Breast epithelium (tissue), 4 donors: ENCODE measurements around the gene B4GALNT3. TPM values are rescaled to one million over a fixed set of nuclear protein-coding genes. Genes with fewer than 3 reads are reported as not detected.

Experiments used
- DNase-seq, 2 donors: peaks; one replicate each; pipeline ENCODE4 v3.0.0-alpha.2; 2019; ENCODE audit warnings: low spot score in 2 of 2
- H3K27ac ChIP-seq, 2 donors: fragments of 200-600 bp; sonication (generic) in 1 of 2; one replicate each; pipeline ENCODE4 v1.5.1; 2016 to 2019; ENCODE audit warnings: mild to moderate bottlenecking in 1 of 2
- H3K27me3 ChIP-seq, 2 donors: fragments of 200-600 bp; sonication (generic) in 1 of 2; one replicate each; pipeline versions ENCODE4 v1.5.1 to v1.6.0; 2017 to 2019; ENCODE audit warnings: control low read depth in 1 of 2, mild to moderate bottlenecking in 1 of 2
- H3K36me3 ChIP-seq: fragments of 200-600 bp; one replicate; pipeline ENCODE4 v1.5.1; 2019
- H3K4me1 ChIP-seq, 2 donors: fragments of 200-600 bp; sonication (generic); one replicate each; pipeline ENCODE4 v1.5.1; 2016 to 2019; ENCODE audit warnings: control low read depth in 1 of 2
- H3K4me3 ChIP-seq, 3 donors: fragments of 200-600 bp; sonication (generic); 1 replicate in 2 of 3; 2 replicates in 1 of 3; pipeline ENCODE4 v1.5.1; 2016 to 2019; ENCODE audit warnings: mild to moderate bottlenecking in 3 of 3, moderate library complexity in 2 of 3
- H3K9me3 ChIP-seq, 2 donors: fragments of 200-600 bp; sonication (generic) in 1 of 2; one replicate each; pipeline ENCODE4 v1.5.1; 2016 to 2019; ENCODE audit warnings: control low read depth in 1 of 2
- POLR2A ChIP-seq: fragments of 450-650 bp; IDR thresholded peaks from one replicate; pipeline ENCODE4 v1.6.1; 2016; ENCODE audit warnings: antibody characterized with exemption, mild to moderate bottlenecking, moderate library complexity
- POLR2AphosphoS5 ChIP-seq, 3 donors: sonication (generic); formaldehyde crosslinking; IDR thresholded peaks; one replicate each; pipeline ENCODE4 v1.6.1; 2017; ENCODE audit warnings: antibody characterized with exemption in 3 of 3
- intact Hi-C: fragments of 100-400 bp; cut with DNase I; formaldehyde crosslinking; loops from one replicate; pipeline ENCODE4 v1.15.1; 2023; ENCODE audit warnings: low total_unique reads
- total RNA-seq, 3 donors: library from RNA; depleted of rRNA; stranded (reverse); fragments of >200 nt; gene quantifications; one replicate each; pipeline ENCODE4 v1.1.0, GENCODE V29; 2016
- TF ChIP-seq, protein P1 (sequence below), 3 donors: fragments of 450-650 bp; IDR thresholded peaks; one replicate each; pipeline ENCODE4 v1.5.1; 2016 to 2017; ENCODE audit warnings: antibody characterized with exemption in 3 of 3, mild to moderate bottlenecking in 3 of 3, moderate library complexity in 3 of 3

The B4GALNT3 gene
- total RNA-seq, 3 donors from 2014 or later: 0.16 to 5.9 (median 4.6) TPM

DNA sequence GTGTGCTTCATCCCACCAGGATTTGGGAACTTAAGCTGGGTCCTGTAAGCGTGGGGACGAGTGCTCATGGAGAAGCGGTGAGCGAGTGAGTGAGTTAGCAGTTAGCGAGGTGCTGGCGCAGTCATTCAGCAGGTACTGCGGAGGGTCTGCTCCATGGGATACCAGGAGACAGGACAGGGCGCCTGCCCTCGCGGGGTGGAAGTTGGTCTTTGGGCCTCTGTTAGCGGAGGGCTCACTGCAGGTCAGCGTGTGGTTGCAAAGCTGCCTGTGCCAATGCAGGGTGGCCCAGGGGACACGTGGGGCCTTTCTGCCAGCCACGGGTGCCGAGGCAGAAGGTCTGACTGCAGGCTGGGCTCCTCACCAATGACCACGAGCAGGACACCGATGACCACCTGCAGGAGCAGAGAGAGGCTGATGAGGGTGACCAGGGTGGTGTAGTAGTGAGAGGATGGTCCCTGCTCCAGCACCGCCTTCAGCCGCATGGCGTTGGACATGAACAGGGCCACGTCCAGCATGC lies 105.9 kb downstream of the B4GALNT3 start:
- Histone ChIP-seq H3K4me3 (no peak overlapping the region), H3K27ac (no peak overlapping the region), H3K4me1 (peaks cover 0 to 3% of the 10 kb centered on the region in 2 donors), H3K36me3 (no peaks in the 10 kb centered on the region), H3K9me3 (no peaks in the 10 kb centered on the region), H3K27me3 (no peaks in the 10 kb centered on the region)
- TF ChIP-seq POLR2A (no peak), POLR2AphosphoS5 (IDR thresholded peaks at IDR 0.05) (no peak)
- TF ChIP-seq, protein P1, sequence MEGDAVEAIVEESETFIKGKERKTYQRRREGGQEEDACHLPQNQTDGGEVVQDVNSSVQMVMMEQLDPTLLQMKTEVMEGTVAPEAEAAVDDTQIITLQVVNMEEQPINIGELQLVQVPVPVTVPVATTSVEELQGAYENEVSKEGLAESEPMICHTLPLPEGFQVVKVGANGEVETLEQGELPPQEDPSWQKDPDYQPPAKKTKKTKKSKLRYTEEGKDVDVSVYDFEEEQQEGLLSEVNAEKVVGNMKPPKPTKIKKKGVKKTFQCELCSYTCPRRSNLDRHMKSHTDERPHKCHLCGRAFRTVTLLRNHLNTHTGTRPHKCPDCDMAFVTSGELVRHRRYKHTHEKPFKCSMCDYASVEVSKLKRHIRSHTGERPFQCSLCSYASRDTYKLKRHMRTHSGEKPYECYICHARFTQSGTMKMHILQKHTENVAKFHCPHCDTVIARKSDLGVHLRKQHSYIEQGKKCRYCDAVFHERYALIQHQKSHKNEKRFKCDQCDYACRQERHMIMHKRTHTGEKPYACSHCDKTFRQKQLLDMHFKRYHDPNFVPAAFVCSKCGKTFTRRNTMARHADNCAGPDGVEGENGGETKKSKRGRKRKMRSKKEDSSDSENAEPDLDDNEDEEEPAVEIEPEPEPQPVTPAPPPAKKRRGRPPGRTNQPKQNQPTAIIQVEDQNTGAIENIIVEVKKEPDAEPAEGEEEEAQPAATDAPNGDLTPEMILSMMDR (IDR thresholded peaks at IDR 0.05): no peak
- intact Hi-C loops: no loop called here
- DNase-seq: no peak

DNA sequence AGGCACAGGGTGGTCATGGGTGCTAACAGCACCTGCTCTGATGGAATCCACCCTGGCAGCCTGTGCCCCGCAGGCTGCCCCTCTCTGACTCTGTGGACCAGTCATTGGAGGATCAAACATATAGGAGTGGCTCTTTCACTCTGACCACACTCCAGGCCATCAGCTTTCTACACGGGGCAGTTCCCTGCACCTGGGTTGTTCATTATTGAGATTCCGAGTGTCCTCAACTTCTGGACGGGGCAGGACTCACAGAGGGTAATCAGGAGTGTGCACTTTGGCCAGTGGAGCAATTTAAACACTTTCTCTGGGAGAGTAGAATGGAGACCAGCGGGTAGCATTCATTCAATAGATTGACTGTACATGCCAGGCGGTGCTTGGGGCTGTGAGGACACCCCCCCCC lies 108.7 kb downstream of the B4GALNT3 start:
- peaks cover 5 to 6% of the 10 kb centered on the region in 2 donors for H3K4me1 ChIP-seq
- H3K27ac ChIP-seq: no peak overlapping the region
- no peaks in the 10 kb centered on the region for H3K36me3 ChIP-seq
- intact Hi-C loops: no loop called here
- DNase-seq: no peak
- TF ChIP-seq, protein P1 (IDR thresholded peaks at IDR 0.05): no peak
- TF ChIP-seq POLR2AphosphoS5 (IDR thresholded peaks at IDR 0.05): no peak
- no peak for TF ChIP-seq POLR2A
- no peaks in the 10 kb centered on the region for H3K27me3 ChIP-seq
- no peaks in the 10 kb centered on the region for H3K9me3 ChIP-seq
- no peak overlapping the region for H3K4me3 ChIP-seq

DNA sequence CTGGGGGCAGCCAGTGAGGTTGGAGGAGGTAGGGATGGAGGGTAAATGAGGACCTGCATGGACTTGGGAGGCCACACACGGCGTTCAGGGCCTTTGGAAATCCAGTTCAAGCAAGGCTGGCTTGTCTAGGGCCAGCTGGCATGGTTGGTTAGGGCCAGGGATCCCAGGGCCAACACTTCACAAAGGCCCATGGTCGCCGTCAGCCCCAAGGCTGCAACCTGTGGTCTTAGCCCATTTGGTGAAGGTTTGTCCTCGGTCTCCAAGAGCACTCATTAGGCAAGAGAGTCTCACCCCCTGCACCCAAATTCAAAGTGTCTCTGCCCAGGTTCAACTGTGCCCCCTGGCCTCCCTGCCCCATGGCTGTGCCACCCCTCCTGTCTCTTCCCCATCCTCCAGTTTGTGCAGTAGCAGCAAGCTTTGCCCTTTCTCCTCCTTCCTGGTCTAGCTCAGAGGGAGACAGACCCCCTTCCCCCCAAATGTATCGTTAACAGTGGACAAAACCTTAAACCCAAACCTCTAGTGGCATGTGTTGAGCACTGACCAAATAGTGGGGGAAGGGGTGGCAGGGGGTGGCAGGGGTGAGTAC lies 109.4 kb downstream of the B4GALNT3 start:
- TF ChIP-seq, protein P1 (IDR thresholded peaks at IDR 0.05): no peak
- no peak for TF ChIP-seq POLR2AphosphoS5 (IDR thresholded peaks at IDR 0.05)
- TF ChIP-seq POLR2A: no peak
- Histone ChIP-seq H3K36me3 (no peaks in the 10 kb centered on the region), H3K4me3 (peak overlapping the region in 2 of 3 donors; percentile 71 to 75), H3K4me1 (peaks cover 5 to 6% of the 10 kb centered on the region in 2 donors), H3K9me3 (no peaks in the 10 kb centered on the region), H3K27me3 (no peaks in the 10 kb centered on the region), H3K27ac (peak overlapping the region; percentile 91 to 97)
- intact Hi-C loops: no loop called here
- DNase-seq: no peak

DNA sequence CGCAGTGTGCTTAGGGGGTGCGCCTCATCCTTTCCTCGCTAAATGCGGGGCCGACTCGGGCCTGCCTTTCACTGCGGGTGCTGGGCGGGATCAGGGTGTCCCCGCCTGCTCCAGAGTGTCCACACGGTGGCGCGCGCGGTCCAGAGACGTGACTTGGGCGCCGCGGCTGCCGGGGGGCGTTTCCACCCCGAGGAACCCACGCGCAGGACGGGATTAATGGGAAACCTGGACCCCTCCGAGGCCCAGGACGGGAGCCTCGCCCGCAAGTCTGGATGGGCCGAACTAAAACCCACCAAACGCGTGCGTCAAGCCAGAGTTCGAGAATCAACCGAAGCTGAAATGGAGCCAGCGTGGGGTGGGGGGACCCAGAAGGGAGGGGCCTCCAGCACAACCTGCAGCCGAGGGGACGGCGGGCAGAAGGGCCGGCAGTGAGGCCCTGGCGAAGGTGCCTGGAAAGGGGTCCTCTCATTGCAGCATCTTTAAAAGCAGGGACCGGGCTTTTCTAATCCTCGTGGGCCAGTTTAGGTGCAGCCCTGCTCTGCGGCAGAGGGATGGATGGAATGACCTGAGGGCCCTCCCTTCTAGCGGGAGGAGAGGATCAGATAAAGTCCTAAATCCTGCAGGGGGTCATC lies 110.2 kb downstream of the B4GALNT3 start:
- TF ChIP-seq, protein P1 (IDR thresholded peaks at IDR 0.05): peak; percentile 68 to 93 (median 90)
- TF ChIP-seq POLR2AphosphoS5 (IDR thresholded peaks at IDR 0.05) (peak; percentile 47 to 65 (median 50)), POLR2A (no peak)
- DNase-seq: peak; percentile 77 to 89
- intact Hi-C loops: loop anchor here (5.0 to 10.0 kb wide), 2 partner anchors 185 to 242 kb away; partner anchors contain the start of gene WNK1
- Histone ChIP-seq H3K9me3 (no peaks in the 10 kb centered on the region), H3K27ac (peak overlapping the region; percentile 91 to 97), H3K27me3 (no peaks in the 10 kb centered on the region), H3K4me1 (peaks cover 5 to 6% of the 10 kb centered on the region in 2 donors), H3K36me3 (no peaks in the 10 kb centered on the region), H3K4me3 (peak overlapping the region; percentile 55 to 75 (median 71))

DNA sequence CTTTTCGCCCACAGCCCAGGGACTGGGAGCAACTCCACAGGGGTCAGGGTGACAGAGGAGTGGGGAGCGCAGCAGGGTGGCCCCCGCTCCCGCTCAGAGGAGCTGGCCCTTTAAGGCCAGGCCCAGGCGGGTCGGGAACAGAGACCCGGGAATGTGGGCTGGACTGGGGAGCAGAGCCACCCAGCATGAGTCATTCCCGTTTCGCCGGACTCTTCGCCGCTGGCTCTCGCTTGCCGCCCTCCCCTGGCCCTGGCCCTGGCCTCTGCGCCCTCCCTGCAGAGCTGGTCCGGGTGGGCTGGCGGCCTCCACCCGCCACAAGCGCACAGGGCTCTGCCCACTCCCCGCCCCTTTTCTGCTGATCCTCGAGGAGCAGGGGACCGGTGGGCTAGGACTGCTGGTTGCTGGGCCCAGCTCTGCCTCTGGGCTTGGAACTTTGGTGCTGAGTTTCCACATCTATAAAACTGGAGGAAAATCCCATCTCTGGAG lies 110.7 kb downstream of the B4GALNT3 start:
- no peaks in the 10 kb centered on the region for H3K9me3 ChIP-seq
- no peaks in the 10 kb centered on the region for H3K27me3 ChIP-seq
- peak overlapping the region; percentile 91 to 97 for H3K27ac ChIP-seq
- H3K36me3 ChIP-seq: no peaks in the 10 kb centered on the region
- peak overlapping the region; percentile 55 to 75 (median 71) for H3K4me3 ChIP-seq
- intact Hi-C loops: loop anchor here (5.0 to 10.0 kb wide), 2 partner anchors 184 to 242 kb away; partner anchors contain the start of gene WNK1
- H3K4me1 ChIP-seq: peaks cover 5 to 6% of the 10 kb centered on the region in 2 donors
- TF ChIP-seq, protein P1 (IDR thresholded peaks at IDR 0.05): no peak
- TF ChIP-seq POLR2AphosphoS5 (IDR thresholded peaks at IDR 0.05): peak; percentile 20 to 60 (median 41)
- DNase-seq: peak; percentile 53 to 70
